Retinal pigment epithelial cell (primary cell): ENCODE measurements around the gene CPNE7.

Experiments
- DNase-seq: peaks from one replicate; pipeline ENCODE4 v3.0.0-alpha.2; 2010; ENCODE audit warnings: low read depth
- H3K4me3 ChIP-seq: 2 replicates; pipeline ENCODE4 v1.5.1; 2011; ENCODE audit warnings: mild to moderate bottlenecking, low read length, control low read depth, moderate library complexity
- CTCF ChIP-seq: conservative IDR thresholded peaks from 2 replicates; pipeline ENCODE4 v1.5.1; 2011; ENCODE audit warnings: low read depth, low read length, control low read depth, inconsistent platforms

Gene CPNE7

GRCh38 chr16:89545044-89545830 is 30.3 kb upstream of the CPNE7 start:
- DNase-seq, result no peak
- no peak for TF ChIP-seq CTCF
- no peak overlapping the region for H3K4me3 ChIP-seq

GRCh38 chr16:89545831-89546574 is 29.6 kb upstream of the CPNE7 start:
- no peak for TF ChIP-seq CTCF
- DNase-seq, result no peak
- no peak overlapping the region for H3K4me3 ChIP-seq

- no peak overlapping the region for H3K4me3 ChIP-seq
- no peak for DNase-seq
Measured at GRCh38 chr16:89546781-89547180, 28.8 kb upstream of the CPNE7 start.

GRCh38 chr16:89547291-89547690 is 28.3 kb upstream of the CPNE7 start:
- H3K4me3 ChIP-seq, result no peak overlapping the region
- no peak for TF ChIP-seq CTCF
- DNase-seq, result no peak

More at GRCh38 chr16:89546781-89547180, 28.8 kb upstream of the CPNE7 start:
- TF ChIP-seq CTCF, result no peak

GRCh38 chr16:89547860-89548259 is 27.7 kb upstream of the CPNE7 start:
- no peak overlapping the region for H3K4me3 ChIP-seq
- DNase-seq, result no peak
- no peak for TF ChIP-seq CTCF

DNA sequence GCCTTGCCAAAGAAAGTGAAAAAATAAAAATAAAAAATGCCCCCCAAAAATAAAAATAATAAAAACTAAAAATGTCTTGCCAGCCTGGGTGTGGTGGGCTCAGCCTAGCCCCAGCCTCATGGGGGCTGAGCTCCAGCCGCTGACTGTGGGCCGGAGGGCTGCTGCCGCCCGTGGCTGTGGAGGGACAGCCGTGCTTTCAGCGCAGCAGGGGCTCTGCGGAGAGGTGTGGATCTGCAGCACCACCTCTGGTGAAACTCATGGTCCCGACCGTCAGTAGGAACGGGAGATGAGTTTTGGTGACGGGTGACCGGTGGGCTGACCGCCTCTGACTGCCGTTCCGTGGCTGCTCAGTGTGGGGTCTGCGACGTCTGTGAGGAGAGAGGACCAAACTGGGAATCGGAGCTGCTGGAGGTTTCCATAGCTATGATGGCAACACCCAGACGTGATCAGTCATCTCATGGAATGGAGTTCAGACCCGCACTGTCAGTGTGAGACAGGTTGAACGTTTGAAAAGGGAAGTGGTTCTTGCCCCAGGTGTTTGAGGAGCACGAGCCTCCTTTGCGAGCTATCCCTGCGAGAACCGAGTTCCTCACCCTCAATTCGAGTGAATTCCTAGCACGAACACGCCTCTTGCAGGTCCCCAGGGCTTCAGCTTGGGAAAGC is 27.1 kb upstream of the CPNE7 start:
- H3K4me3 ChIP-seq, result no peak overlapping the region
- TF ChIP-seq CTCF, result no peak
- DNase-seq, result no peak
